Thyroid gland (tissue), 4 donors: ENCODE results near the gene CHRNA1. TPM values are rescaled to one million over a fixed set of nuclear protein-coding genes. Genes with fewer than 3 reads are reported as not detected.

Experiments
- DNase-seq, 2 donors: peaks; one replicate each; pipeline ENCODE4 v3.0.0-alpha.2; 2019
- H3K27ac ChIP-seq, 3 donors: fragments of 200-600 bp; sonication (generic); 1 replicate in 2 of 3; 2 replicates in 1 of 3; pipeline ENCODE4 v1.5.1; 2016 to 2019; ENCODE audit warnings: mild to moderate bottlenecking in 1 of 3, moderate library complexity in 1 of 3
- H3K27me3 ChIP-seq: fragments of 200-600 bp; sonication (generic); one replicate; pipeline ENCODE4 v1.5.1; 2019
- H3K36me3 ChIP-seq, 2 donors: fragments of 200-600 bp; sonication (generic); one replicate each; pipeline ENCODE4 v1.5.1; 2016 to 2019
- H3K4me1 ChIP-seq, 2 donors: fragments of 200-600 bp; sonication (generic); one replicate each; pipeline ENCODE4 v1.5.1; 2017 to 2019
- H3K4me3 ChIP-seq, 3 donors: fragments of 200-600 bp; sonication (generic); replicated peaks in 1 of 3; 1 replicate in 2 of 3; 2 replicates in 1 of 3; pipeline ENCODE4 v1.5.1; 2016; ENCODE audit warnings: mild to moderate bottlenecking in 1 of 3
- H3K9me3 ChIP-seq: fragments of 200-600 bp; sonication (generic); one replicate; pipeline ENCODE4 v1.5.1; 2017
- CTCF ChIP-seq, 6 experiments: fragments of 200-600 bp in 3 of 6; fragments of 450-650 bp in 3 of 6; sonication (generic) in 3 of 6; IDR thresholded peaks; one replicate each; pipeline ENCODE4 v1.5.1; 2016 to 2019; ENCODE audit warnings: antibody characterized with exemption in 6 of 6, mild to moderate bottlenecking in 2 of 6, inconsistent platforms in 1 of 6, moderate library complexity in 1 of 6
- POLR2A ChIP-seq, 2 donors: fragments of 450-650 bp; IDR thresholded peaks; one replicate each; pipeline ENCODE4 v1.6.1; 2017; ENCODE audit warnings: antibody characterized with exemption in 2 of 2, mild to moderate bottlenecking in 2 of 2, moderate library complexity in 1 of 2
- WGBS, 2 donors: methylation state at CpG; one replicate each; pipeline ENCODE4 v1.1.5; 2017; 5-methylcytosine and 5-hydroxymethylcytosine counted together
- intact Hi-C: fragments of 100-400 bp; cut with DNase I; formaldehyde crosslinking; loops from one replicate; pipeline ENCODE4 v1.15.1; 2023
- total RNA-seq, 4 donors: library from RNA; depleted of rRNA; stranded (reverse); fragments of >200 nt; gene quantifications; one replicate each; pipeline ENCODE4 v1.2.3, GENCODE V29; 2016

Gene CHRNA1
- total RNA-seq, 4 donors from 2014 or later, result not detected

DNA sequence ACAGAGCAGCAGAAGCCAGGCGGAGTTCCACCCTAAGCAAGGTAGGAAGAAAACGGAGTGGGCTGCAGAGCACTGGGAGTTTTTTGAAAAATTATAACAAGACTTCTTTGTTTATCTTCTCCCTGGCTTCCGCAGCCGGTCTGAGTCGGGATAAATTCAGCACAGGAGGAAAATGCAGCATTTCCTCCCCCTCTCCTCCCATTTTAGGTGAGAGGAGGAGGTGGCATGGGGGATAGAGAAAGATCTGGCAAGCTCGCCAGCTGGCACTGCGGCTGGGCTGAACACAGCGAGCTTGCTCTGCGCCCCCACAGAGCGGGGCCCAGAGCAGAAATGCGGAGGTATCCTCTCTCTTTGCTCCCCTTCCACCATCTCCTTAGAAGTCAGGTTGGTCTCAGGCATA lies 17.7 kb upstream of the CHRNA1 start:
- DNase-seq, result no peak
- H3K4me1 ChIP-seq, result peaks cover 0 to 4% of the 10 kb centered on the region in 2 donors
- intact Hi-C loops, result no loop called here
- no peak overlapping the region for H3K4me3 ChIP-seq
- no peak for TF ChIP-seq CTCF (IDR thresholded peaks at IDR 0.05)
- no peak overlapping the region for H3K27ac ChIP-seq
- 76 to 87% methylated on average over 10 to 11 of the region's 11 CpGs for WGBS, 2 donors
- H3K27me3 ChIP-seq, result no peaks in the 10 kb centered on the region
- H3K9me3 ChIP-seq, result no peaks in the 10 kb centered on the region
- no peaks in the 10 kb centered on the region for H3K36me3 ChIP-seq

- Histone ChIP-seq H3K27ac (no peak overlapping the region), H3K9me3 (no peaks in the 10 kb centered on the region), H3K4me3 (no peak overlapping the region), H3K4me1 (peaks cover 0 to 4% of the 10 kb centered on the region in 2 donors), H3K36me3 (no peaks in the 10 kb centered on the region), H3K27me3 (no peaks in the 10 kb centered on the region)
- WGBS, 2 donors, result 89% methylated on average over 9 of the region's 9 CpGs
- intact Hi-C loops, result no loop called here
- no peak for TF ChIP-seq POLR2A (IDR thresholded peaks at IDR 0.05)
- TF ChIP-seq CTCF (IDR thresholded peaks at IDR 0.05), result no peak
- no peak for DNase-seq
Observed at GRCh38 chr2:174781298-174781697, 17.0 kb upstream of the CHRNA1 start.

DNA sequence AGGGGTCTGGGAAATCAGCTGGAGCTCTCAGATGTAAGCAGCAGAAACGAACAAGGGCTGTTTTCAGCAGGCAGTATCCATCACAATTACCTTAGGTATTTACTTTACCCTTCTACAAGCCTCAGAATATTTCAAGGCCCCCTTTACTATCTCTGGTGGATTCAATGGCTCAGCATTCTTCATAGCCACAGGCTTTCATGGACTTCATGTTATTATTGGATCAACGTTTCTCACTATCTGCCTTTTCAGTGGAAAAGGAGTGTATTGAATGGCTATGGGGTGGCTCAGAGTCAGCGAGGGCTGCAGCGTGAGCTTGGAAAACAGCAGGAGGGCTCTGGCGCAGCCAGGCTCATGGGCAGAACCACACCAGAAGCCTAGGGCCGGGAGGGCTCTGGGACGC lies 16.6 kb upstream of the CHRNA1 start:
- H3K4me3 ChIP-seq, result no peak overlapping the region
- no peak overlapping the region for H3K27ac ChIP-seq
- DNase-seq, result no peak
- no peaks in the 10 kb centered on the region for H3K36me3 ChIP-seq
- no peaks in the 10 kb centered on the region for H3K27me3 ChIP-seq
- WGBS, 2 donors, result 90 to 94% methylated on average over 7 of the region's 7 CpGs
- H3K4me1 ChIP-seq, result peaks cover 0 to 4% of the 10 kb centered on the region in 2 donors
- intact Hi-C loops, result no loop called here
- H3K9me3 ChIP-seq, result no peaks in the 10 kb centered on the region
- TF ChIP-seq CTCF (IDR thresholded peaks at IDR 0.05), result no peak
- TF ChIP-seq POLR2A (IDR thresholded peaks at IDR 0.05), result no peak

DNA sequence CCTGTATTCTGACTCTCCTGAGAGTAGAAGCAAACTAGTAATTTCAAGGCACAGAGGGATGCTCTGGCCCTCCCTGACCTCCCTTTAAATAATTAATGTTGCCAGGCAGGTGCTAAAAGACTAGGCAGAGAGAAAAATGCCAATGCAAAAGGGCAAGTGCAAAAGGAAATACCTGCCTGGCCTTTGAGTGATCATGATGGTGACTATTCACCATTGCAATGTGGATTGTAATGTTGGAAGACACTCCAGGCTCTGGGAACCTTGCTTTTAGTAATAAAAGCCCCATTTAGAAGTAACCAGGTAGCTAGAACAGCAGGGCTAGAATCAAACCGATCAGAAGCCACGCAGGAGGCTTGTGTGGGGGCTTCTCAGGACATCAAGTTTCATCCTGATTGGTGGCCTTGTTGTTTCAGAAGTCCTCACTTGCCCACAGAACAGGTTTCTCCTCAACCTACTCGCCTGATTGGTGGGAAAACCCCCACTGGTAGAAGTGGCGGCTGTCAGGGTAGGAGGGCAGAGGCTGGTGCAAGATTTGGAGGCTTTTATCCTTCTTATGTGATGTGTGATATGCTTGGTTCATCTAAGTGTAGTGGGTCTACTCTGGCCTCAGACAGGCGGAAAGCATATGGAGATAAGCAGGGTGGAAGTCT lies 16.0 kb upstream of the CHRNA1 start:
- Histone ChIP-seq H3K4me1 (peaks cover 0 to 4% of the 10 kb centered on the region in 2 donors), H3K4me3 (no peak overlapping the region), H3K27me3 (no peaks in the 10 kb centered on the region), H3K36me3 (no peaks in the 10 kb centered on the region), H3K27ac (no peak overlapping the region), H3K9me3 (no peaks in the 10 kb centered on the region)
- DNase-seq, result no peak
- intact Hi-C loops, result no loop called here
- TF ChIP-seq CTCF (IDR thresholded peaks at IDR 0.05) (no peak), POLR2A (IDR thresholded peaks at IDR 0.05) (no peak)
- WGBS, 2 donors, result 90 to 92% methylated on average over 5 of the region's 5 CpGs

GRCh38 chr2:174779361-174779928 lies 15.2 kb upstream of the CHRNA1 start:
- Histone ChIP-seq H3K4me1 (peaks cover 0 to 4% of the 10 kb centered on the region in 2 donors), H3K27me3 (no peaks in the 10 kb centered on the region), H3K27ac (no peak overlapping the region), H3K36me3 (no peaks in the 10 kb centered on the region), H3K4me3 (no peak overlapping the region), H3K9me3 (no peaks in the 10 kb centered on the region)
- WGBS, 2 donors, result 86 to 87% methylated on average over 5 of the region's 5 CpGs
- TF ChIP-seq POLR2A (IDR thresholded peaks at IDR 0.05), result no peak
- no peak for TF ChIP-seq CTCF (IDR thresholded peaks at IDR 0.05)
- no peak for DNase-seq
- intact Hi-C loops, result no loop called here
